22Rv1 (cell line): Measurements from ENCODE around the gene RNF166.

ENCODE experiments used
- H3K27ac ChIP-seq: fragments of 450-650 bp; 2 replicates; pipeline ENCODE4 v1.5.1; 2017
- CTCF ChIP-seq: fragments of 450-650 bp; IDR thresholded peaks from 2 replicates; pipeline ENCODE4 v1.5.1; 2017; ENCODE audit warnings: mild to moderate bottlenecking
- ZFX ChIP-seq: fragments of 450-650 bp; IDR thresholded peaks from 2 replicates; pipeline ENCODE4 v1.6.1; 2017; ENCODE audit warnings: antibody characterized with exemption, borderline replicate concordance

The RNF166 gene

GRCh38 chr16:88705801-88706228 lies 393 bp downstream of the RNF166 start:
- TF ChIP-seq CTCF (no peak), ZFX (no peak)
- peak overlapping the region; percentile 69 for H3K27ac ChIP-seq

- TF ChIP-seq CTCF (no peak), ZFX (no peak)
- H3K27ac ChIP-seq, result peak overlapping the region; percentile 69
Measured at GRCh38 chr16:88705076-88705684, 1.0 kb downstream of the RNF166 start.

GRCh38 chr16:88703486-88704309 lies 2.5 kb downstream of the RNF166 start:
- TF ChIP-seq ZFX (no peak), CTCF (no peak)
- H3K27ac ChIP-seq, result no peak overlapping the region

GRCh38 chr16:88702371-88703210 lies 3.6 kb downstream of the RNF166 start:
- H3K27ac ChIP-seq, result no peak overlapping the region
- TF ChIP-seq CTCF (no peak), ZFX (no peak)

GRCh38 chr16:88701581-88702370 lies 4.4 kb downstream of the RNF166 start:
- H3K27ac ChIP-seq, result no peak overlapping the region
- TF ChIP-seq ZFX (no peak), CTCF (no peak)

- H3K27ac ChIP-seq, result no peak overlapping the region
- no peak for TF ChIP-seq CTCF
- TF ChIP-seq ZFX, result no peak
Measured at GRCh38 chr16:88700636-88701482, 5.3 kb downstream of the RNF166 start.
